HG03442 (cell line): ENCODE measurements around the gene ATG7.

Experiments
- ATAC-seq: cut with Tn5 transposase; IDR thresholded peaks from one replicate; pipeline ENCODE4 v1.9.1; 2021; ENCODE audit warnings: mild to moderate bottlenecking, moderate library complexity; ENCODE audit not compliant: unreplicated experiment

The ATG7 gene

GRCh38 chr3:11547498-11547897 lies 275.3 kb downstream of the ATG7 start:
- ATAC-seq = no peak

DNA sequence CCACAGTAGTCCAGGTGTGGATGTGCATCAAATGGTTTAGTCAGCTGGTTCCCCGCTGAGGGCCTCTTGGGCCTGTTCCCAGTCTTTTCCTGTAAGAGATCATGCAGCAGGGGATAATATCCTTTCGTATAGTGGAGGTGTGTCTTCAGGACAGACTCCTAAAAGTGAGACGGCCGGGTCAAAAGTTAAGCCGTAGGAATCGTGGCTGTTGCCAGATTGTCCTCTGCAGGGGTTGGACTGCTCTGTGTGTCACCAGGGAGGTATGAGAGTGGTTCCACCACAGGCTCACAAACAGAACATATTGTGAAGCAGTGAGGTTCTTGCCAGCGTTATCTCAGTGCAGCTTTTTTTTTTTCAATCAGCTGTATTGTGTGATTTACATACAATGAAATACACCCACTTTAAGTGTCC lies 276.5 kb downstream of the ATG7 start:
- ATAC-seq = no peak

- ATAC-seq = no peak
Measured at GRCh38 chr3:11549580-11550140, 277.5 kb downstream of the ATG7 start.

- ATAC-seq = no peak
Measured at GRCh38 chr3:11551036-11551435, 278.8 kb downstream of the ATG7 start.

DNA sequence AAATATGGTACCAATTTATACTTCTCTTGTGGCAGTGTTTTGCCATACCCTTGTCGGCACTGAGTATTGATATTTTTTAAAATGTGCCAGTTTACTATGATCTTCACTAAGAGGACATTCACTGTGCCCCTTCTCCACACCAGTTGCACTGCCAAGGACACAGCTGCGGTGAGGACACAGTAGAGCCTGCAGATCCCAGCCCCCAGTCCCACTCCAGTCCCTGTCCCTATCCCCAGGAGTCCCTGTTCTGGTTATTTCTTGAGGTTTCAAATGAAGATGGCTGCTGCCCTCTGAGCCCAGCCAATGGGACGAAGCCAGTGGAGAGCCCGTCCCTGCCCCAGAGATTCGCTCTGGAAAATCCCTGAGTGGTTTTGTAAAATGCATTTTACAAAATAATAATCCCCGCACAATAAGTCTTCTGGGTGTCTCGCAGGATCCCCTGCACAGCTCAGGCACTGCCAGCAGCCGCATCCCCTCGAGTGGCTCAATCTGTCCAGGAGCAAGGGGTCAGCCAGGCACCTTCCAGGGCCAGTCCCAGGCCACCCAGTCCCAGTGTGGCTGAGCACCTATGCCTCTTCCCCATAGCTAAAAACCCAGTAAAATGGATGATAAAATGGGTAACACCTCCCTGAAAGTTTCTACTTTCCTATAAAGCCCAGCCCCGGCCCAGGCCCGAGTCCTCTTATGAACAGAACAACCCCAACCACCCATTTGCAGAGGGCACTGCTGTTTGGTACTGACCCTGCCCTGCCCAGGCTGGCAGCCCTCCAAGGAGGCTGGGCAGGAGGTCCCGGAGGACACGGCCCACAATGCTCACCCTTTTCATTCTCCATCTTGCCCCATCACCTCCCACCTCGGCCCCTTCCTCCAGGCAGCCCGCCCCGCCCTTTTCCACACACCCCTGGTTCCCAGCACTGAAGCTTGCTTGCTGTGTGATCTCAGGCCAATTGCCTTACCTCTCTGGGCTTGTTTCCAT lies 280.4 kb downstream of the ATG7 start:
- ATAC-seq = no peak

- no peak for ATAC-seq
Measured at GRCh38 chr3:11553436-11554235, 281.4 kb downstream of the ATG7 start.

GRCh38 chr3:11554236-11554610 lies 282.0 kb downstream of the ATG7 start:
- ATAC-seq = no peak

GRCh38 chr3:11554666-11555065 lies 282.5 kb downstream of the ATG7 start:
- no peak for ATAC-seq

DNA sequence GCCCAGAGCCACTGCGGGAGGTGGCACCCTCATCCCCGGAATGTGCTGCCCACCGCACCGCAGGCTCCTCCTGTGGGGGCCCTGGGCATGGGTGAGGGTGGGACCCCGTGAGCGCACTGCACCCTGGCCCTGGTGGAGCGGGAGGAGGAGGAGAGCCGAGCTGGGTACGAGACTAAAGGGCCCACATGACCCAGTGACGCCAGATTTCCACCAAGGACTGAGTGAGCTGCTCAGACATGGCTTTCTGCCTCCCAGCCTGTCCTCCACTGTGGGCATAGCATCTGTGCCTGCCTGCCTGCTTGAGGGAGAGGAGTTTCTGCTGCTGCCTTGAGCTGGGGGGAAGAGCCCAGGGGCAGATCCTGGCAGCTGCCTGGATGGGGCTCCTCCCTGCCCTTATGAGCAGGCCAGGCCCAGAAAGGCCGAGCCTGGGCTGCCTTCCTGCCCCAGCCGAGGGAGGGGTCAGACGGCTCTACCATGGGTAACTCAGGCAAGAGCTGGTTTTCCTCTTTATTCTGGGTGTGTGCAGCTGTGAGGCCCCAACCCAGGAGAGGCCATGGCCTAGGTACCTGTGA lies 283.1 kb downstream of the ATG7 start:
- no peak for ATAC-seq

GRCh38 chr3:11555881-11556633 lies 283.9 kb downstream of the ATG7 start:
- ATAC-seq = no peak

DNA sequence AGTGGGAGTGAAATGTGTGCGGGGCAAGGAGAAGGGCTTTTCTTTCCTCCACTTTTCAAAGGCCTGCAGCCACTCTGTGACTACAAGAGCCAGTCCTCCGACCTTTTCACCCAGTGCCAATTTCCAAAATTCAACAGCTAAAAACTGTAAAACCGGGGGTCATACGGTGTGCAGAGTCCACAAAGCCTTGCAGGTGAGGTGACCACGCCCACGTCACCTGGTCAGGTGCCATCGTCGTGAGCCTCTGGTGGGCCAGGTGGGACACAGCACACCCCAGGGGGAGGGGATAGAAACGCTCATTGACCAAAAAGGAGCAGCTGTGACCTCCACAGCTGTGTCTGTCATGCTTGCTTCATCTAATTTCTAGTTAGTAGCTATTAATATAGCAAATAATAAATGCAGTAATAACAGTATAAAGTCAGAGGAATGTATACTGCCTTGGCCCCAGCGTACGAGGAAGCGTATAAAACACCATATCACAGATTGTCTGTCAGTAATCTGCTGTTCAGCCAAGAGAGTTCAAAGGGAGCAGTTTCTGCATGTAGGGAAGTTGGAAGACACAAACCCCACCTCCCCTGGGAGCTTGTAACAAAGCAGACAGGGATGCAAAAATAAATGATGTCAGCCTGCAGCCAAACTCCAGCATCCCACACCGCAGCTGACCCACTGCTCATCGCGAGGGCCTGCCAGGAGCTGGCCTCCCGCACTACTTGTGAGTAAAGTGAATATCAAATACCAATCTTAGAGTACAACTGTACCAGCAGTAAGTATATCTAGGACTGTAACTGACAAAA lies 284.9 kb downstream of the ATG7 start:
- ATAC-seq = no peak

GRCh38 chr3:11558002-11558401 lies 285.8 kb downstream of the ATG7 start:
- no peak for ATAC-seq

DNA sequence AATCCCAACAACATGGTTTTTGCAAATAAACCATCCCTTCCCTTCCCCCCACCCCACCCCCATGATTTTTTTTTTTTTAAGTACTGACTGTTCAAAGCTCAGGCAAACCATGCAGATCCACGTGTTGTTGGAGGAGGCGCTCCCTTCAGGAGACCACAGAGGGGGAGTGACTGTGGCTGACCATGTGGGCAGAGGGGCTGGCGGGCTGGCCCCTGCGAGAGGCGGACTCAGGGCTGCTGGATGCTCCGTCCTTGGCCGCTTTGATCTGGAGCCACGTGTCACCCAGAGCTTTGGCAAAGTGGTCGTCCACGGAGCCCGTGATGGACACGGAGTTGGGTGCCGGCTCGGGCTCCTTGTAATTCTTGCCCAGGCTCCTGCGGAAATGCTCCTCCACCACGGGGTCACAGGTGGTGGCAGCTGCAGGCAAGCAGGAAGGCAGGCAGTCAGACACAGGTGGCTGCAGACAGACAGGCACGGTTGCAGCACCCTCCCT lies 286.3 kb downstream of the ATG7 start:
- no peak for ATAC-seq

- no peak for ATAC-seq
Measured at GRCh38 chr3:11558918-11559815, 287.0 kb downstream of the ATG7 start.

DNA sequence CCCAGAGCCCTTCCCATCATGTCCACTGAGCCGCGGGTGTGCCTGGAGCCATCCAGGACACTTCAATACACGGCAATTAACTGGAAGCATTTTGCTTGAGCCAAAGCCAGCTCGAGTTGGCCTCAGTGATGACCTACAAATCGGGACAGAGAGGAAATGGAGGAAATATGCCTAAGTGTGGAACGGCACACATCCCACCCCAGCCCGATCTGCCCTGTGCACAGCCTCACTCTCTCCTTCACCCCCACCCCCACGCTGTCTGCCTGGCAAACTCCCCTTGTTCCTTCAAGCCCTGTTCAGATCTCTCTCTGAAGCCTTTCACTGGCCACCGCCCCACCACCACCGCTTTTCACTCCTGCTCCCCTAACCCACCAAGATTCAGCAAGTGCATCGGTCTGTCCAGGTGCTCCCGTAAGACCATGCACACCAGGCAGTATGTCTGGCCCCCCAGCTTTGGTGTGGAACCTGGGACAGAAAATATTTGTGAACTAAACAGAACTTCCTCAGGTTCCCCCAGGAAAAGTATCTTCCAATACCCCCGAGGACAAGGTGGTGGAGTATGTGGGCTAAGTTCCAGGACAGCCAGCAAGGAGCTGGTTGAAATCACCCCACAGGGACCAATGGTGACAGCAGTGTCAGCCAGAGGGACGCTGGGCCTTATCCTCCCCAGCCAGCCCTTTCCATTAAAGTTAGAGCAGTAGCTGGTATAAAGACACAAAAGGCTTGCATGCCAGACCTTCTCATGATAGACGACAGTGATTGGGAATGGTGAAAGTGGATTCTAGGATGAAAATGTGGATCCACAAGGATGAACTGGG lies 287.8 kb downstream of the ATG7 start:
- ATAC-seq = no peak

DNA sequence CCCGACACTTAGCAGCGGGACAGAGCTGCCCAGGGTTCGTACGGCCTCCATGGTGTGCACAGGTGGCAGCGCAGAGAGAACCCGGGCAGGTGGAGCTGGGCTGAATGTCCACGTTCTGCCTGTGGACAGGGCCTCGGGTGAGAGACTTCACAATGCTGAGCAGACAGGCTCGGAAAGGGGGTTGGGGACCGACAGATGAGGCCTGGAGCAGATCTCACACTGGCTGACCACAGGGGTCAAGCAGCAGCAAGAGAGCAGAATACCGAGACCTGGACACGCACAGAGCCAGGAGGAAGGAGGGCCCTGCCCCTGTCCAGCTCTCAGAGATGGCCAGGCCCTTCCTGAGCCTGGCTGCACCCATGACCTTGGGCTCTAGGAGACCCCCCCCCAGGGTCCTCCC lies 288.5 kb downstream of the ATG7 start:
- ATAC-seq = no peak

GRCh38 chr3:11562277-11562881 lies 290.2 kb downstream of the ATG7 start:
- no peak for ATAC-seq
